Kidney (tissue), 14 donors: ENCODE results near the gene RAB11FIP2. TPM values are rescaled to one million over a fixed set of nuclear protein-coding genes. Genes with fewer than 3 reads are reported as not detected.

Experiments used
- DNase-seq, 5 donors: peaks; one replicate each; pipeline ENCODE4 v3.0.0-alpha.2; 2013 to 2020
- FAIRE-seq: peaks from 2 replicates; lab custom pipeline; 2012; peaks lifted over from hg19 to GRCh38; lab: Jason Lieb, UNC
- H3K27ac ChIP-seq, 2 donors: one replicate each; pipeline ENCODE4 v1.7.0; 2013; ENCODE audit warnings: low read depth in 2 of 2, low read length in 2 of 2, inconsistent platforms in 1 of 2
- H3K27me3 ChIP-seq: one replicate; pipeline ENCODE4 v1.7.1; 2013; ENCODE audit warnings: low read length, inconsistent platforms; ENCODE audit not compliant: control insufficient read depth, insufficient read depth
- H3K36me3 ChIP-seq, 3 donors: one replicate each; pipeline versions ENCODE4 v1.7.0 to v1.7.1; 2013; ENCODE audit warnings: low read length in 3 of 3, control low read depth in 1 of 3, inconsistent platforms in 1 of 3; ENCODE audit not compliant: insufficient read depth in 3 of 3, control insufficient read depth in 2 of 3
- H3K4me1 ChIP-seq, 3 donors: one replicate each; pipeline versions ENCODE4 v1.7.0 to v1.7.1; 2013; ENCODE audit warnings: low read length in 3 of 3, inconsistent platforms in 1 of 3, low read depth in 1 of 3; ENCODE audit not compliant: control insufficient read depth in 2 of 3, insufficient read depth in 2 of 3
- H3K4me3 ChIP-seq, 3 donors: one replicate each; pipeline versions ENCODE4 v1.7.0 to v1.8.1; 2013; ENCODE audit warnings: low read length in 3 of 3, control low read depth in 1 of 3, inconsistent platforms in 1 of 3
- H3K9ac ChIP-seq, 3 donors: one replicate each; pipeline versions ENCODE4 v1.7.0 to v1.7.1; 2013; ENCODE audit warnings: low read length in 3 of 3, control low read depth in 1 of 3, inconsistent platforms in 1 of 3
- H3K9me3 ChIP-seq, 3 donors: one replicate each; pipeline versions ENCODE4 v1.7.0 to v1.7.1; 2013; ENCODE audit warnings: low read length in 3 of 3, control low read depth in 1 of 3, inconsistent platforms in 1 of 3; ENCODE audit not compliant: control insufficient read depth in 2 of 3, insufficient read depth in 1 of 3
- intact Hi-C: fragments of 100-400 bp; cut with DNase I; formaldehyde crosslinking; loops from one replicate; pipeline ENCODE4 v1.11.1; 2022
- polyA plus RNA-seq: library from polyadenylated mRNA; stranded (reverse); fragments of 350-450 nt; fragmentation: Illumina TruSeq; extraction: RNeasy Lipid Tissue Mini Kit (QIAGEN cat#74804); gene quantifications from one replicate; pipeline ENCODE4 v1.2.3, GENCODE V29; 2014; ENCODE audit warnings: low read depth, low replicate concordance; ENCODE audit not compliant: insufficient read depth
- total RNA-seq: library from RNA; stranded (reverse); fragmentation: NEBNext Ultra II Directional; extraction: Animal tissue kit (Norgen Biotek cat#: 25700); gene quantifications from one replicate; pipeline ENCODE4 v1.2.1, GENCODE V29; 2021
- TF ChIP-seq, protein P1 (sequence below): IDR thresholded peaks from 3 replicates; pipeline ENCODE4 v1.5.1; 2012; ENCODE audit warnings: mild to moderate bottlenecking, moderate library complexity, borderline replicate concordance; ENCODE audit not compliant: insufficient read depth; ENCODE audit errors: extremely low read depth
- donor health status: control.
- donor health status: control.
- donor health status: control.
- donor health status: control.
- donor health status: control.
- donor health status: DM: yes; HTN: yes; CAD: no.
- donor health status: Normal renal cell carcinoma (clear cell type).

The RAB11FIP2 gene
- total and polyA plus RNA-seq, 2 donors from 2014 or later: 8.2 to 50.4 TPM

GRCh38 chr10:117980755-117981702 is 65.7 kb downstream of the RAB11FIP2 start:
- H3K4me1 ChIP-seq: no peaks in the 10 kb centered on the region
- no peak overlapping the region for H3K27ac ChIP-seq
- no peak overlapping the region for H3K9ac ChIP-seq
- H3K4me3 ChIP-seq: no peak overlapping the region
- intact Hi-C loops: no loop called here
- TF ChIP-seq, protein P1, sequence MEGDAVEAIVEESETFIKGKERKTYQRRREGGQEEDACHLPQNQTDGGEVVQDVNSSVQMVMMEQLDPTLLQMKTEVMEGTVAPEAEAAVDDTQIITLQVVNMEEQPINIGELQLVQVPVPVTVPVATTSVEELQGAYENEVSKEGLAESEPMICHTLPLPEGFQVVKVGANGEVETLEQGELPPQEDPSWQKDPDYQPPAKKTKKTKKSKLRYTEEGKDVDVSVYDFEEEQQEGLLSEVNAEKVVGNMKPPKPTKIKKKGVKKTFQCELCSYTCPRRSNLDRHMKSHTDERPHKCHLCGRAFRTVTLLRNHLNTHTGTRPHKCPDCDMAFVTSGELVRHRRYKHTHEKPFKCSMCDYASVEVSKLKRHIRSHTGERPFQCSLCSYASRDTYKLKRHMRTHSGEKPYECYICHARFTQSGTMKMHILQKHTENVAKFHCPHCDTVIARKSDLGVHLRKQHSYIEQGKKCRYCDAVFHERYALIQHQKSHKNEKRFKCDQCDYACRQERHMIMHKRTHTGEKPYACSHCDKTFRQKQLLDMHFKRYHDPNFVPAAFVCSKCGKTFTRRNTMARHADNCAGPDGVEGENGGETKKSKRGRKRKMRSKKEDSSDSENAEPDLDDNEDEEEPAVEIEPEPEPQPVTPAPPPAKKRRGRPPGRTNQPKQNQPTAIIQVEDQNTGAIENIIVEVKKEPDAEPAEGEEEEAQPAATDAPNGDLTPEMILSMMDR: no peak
- H3K9me3 ChIP-seq: no peaks in the 10 kb centered on the region
- DNase-seq: no peak
- H3K36me3 ChIP-seq: no peaks in the 10 kb centered on the region
- FAIRE-seq: no peak
- H3K27me3 ChIP-seq: no peaks in the 10 kb centered on the region

GRCh38 chr10:117980216-117980615 is 66.5 kb downstream of the RAB11FIP2 start:
- no peak for FAIRE-seq
- intact Hi-C loops: no loop called here
- H3K4me3 ChIP-seq: no peak overlapping the region

DNA sequence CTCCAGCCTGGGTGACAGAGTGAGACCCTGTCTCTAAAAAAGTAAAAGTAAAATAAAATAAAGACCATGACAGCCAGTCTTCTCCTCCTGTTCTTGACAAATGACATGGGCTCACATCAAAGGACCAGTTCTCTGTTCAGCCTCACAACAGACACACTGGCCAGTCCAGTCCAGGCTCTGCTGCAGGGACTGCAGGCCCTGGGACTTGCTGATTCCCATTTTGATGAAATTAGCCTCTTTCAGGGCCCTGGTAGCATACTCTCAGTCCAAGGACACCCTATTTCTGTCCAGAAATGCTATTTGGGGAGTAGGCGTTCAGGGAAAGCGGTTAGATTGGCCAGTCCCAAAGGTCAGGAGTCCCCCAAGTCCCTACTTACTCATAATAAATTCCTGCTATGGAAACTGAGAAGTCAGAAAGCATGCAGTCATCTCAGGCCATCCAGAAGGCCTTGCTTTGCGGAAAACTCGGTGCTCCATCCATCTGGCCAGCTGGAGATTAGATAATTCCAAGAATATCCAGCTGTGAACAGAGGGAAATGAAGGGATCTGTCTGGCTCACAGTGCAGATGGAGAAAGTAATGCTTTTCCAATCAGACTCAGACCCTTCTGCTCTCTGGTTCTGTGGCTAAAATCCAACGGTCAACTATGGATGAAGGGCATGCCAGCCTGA is 74.4 kb downstream of the RAB11FIP2 start:
- peak in 1 of 5 donors; percentile 49 for DNase-seq
- no peaks in the 10 kb centered on the region for H3K36me3 ChIP-seq
- intact Hi-C loops: no loop called here
- no peak overlapping the region for H3K9ac ChIP-seq
- no peak for FAIRE-seq
- H3K9me3 ChIP-seq: no peaks in the 10 kb centered on the region
- no peak overlapping the region for H3K27ac ChIP-seq
- H3K4me3 ChIP-seq: no peak overlapping the region
- H3K27me3 ChIP-seq: no peaks in the 10 kb centered on the region
- TF ChIP-seq, protein P1: no peak
- no peaks in the 10 kb centered on the region for H3K4me1 ChIP-seq

More at GRCh38 chr10:117980216-117980615, 66.5 kb downstream of the RAB11FIP2 start:
- Histone ChIP-seq H3K27me3 (no peaks in the 10 kb centered on the region), H3K27ac (no peak overlapping the region), H3K9me3 (no peaks in the 10 kb centered on the region), H3K9ac (no peak overlapping the region), H3K4me1 (no peaks in the 10 kb centered on the region), H3K36me3 (no peaks in the 10 kb centered on the region)
- TF ChIP-seq, protein P1: no peak
- DNase-seq: no peak
